Progenitor cell of endocrine pancreas (in vitro differentiated cells): ENCODE measurements around the gene EGF. TPM values are rescaled to one million over a fixed set of nuclear protein-coding genes. Genes with fewer than 3 reads are reported as not detected.
A peak's percentile ranks its signal among the peaks of the same experiment; 100 is the strongest.

ENCODE experiments used
- DNase-seq: peaks from one replicate; pipeline ENCODE4 v3.0.0; 2021; ENCODE audit warnings: low spot score; ENCODE audit not compliant: unreplicated experiment
- H3K27ac Mint-ChIP-seq: 2 replicates; pipeline ENCODE4 v1.8.0; 2021; ENCODE audit warnings: mild to moderate bottlenecking, moderate library complexity, mixed read lengths
- H3K27me3 Mint-ChIP-seq: 2 replicates; pipeline ENCODE4 v1.8.0; 2021; ENCODE audit warnings: mixed read lengths
- H3K36me3 Mint-ChIP-seq: 2 replicates; pipeline ENCODE4 v1.8.0; 2022; ENCODE audit warnings: mixed read lengths; ENCODE audit not compliant: insufficient read depth
- H3K4me1 Mint-ChIP-seq: 2 replicates; pipeline ENCODE4 v1.8.0; 2021; ENCODE audit warnings: low read depth, mixed read lengths
- H3K4me3 Mint-ChIP-seq: 2 replicates; pipeline ENCODE4 v1.8.0; 2021; ENCODE audit warnings: low read depth, mild to moderate bottlenecking, moderate library complexity, mixed read lengths
- H3K9me3 Mint-ChIP-seq: 2 replicates; pipeline ENCODE4 v1.8.0; 2021; ENCODE audit warnings: low read depth, mixed read lengths
- CTCF ChIP-seq: fragments of 200-600 bp; sonication (generic); IDR thresholded peaks from one replicate; pipeline ENCODE4 v1.5.0; 2021; ENCODE audit warnings: antibody characterized with exemption, mild to moderate bottlenecking; ENCODE audit not compliant: unreplicated experiment
- total RNA-seq: library from RNA; stranded (reverse); gene quantifications from 2 replicates; pipeline ENCODE4 v1.2.1, GENCODE V29; 2021

EGF gene
- total RNA-seq, 1 donor from 2014 or later, result 0.36 TPM

- Mint-ChIP-seq H3K4me3 (no peak overlapping the region), H3K36me3 (no peaks in the 10 kb centered on the region), H3K27ac (no peak overlapping the region), H3K4me1 (peaks cover 8% of the 10 kb centered on the region), H3K27me3 (peaks cover 2% of the 10 kb centered on the region), H3K9me3 (no peaks in the 10 kb centered on the region)
- no peak for DNase-seq
- TF ChIP-seq CTCF, result peak; percentile 85
Observed at GRCh38 chr4:109998867-109999584, 86.3 kb downstream of the EGF start.

- Mint-ChIP-seq H3K4me3 (no peak overlapping the region), H3K9me3 (no peaks in the 10 kb centered on the region), H3K27ac (no peak overlapping the region), H3K36me3 (no peaks in the 10 kb centered on the region), H3K4me1 (peaks cover 8% of the 10 kb centered on the region), H3K27me3 (peaks cover 2% of the 10 kb centered on the region)
- no peak for DNase-seq
- TF ChIP-seq CTCF, result no peak
Observed at GRCh38 chr4:109999585-109999912, 86.9 kb downstream of the EGF start.

DNA sequence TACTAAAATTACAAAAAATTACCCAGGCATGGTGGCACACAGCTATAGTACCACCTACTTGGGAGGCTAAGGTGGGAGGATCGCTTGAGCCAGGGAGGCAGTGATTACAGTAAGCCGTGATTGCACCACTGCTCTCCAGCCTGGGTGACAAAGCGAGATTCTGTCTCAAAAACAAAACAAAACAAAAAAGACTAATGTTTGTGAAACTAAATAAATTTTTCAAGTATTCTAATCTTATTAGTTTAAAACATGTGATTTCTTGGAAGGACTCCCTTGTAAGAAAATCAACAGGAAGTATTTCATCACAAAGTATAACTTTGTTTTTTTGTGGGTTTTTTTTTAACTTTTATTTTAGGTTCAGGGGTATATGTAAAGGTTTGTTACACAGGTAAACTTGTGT is 89.6 kb downstream of the EGF start:
- DNase-seq, result no peak
- Mint-ChIP-seq H3K27me3 (no peaks in the 10 kb centered on the region), H3K4me3 (no peak overlapping the region), H3K4me1 (peaks cover 16% of the 10 kb centered on the region), H3K36me3 (no peaks in the 10 kb centered on the region), H3K27ac (no peak overlapping the region), H3K9me3 (no peaks in the 10 kb centered on the region)
- no peak for TF ChIP-seq CTCF

GRCh38 chr4:110003401-110004187 is 90.9 kb downstream of the EGF start:
- Mint-ChIP-seq H3K27ac (no peak overlapping the region), H3K27me3 (no peaks in the 10 kb centered on the region), H3K4me3 (no peak overlapping the region), H3K4me1 (peaks cover 22% of the 10 kb centered on the region), H3K36me3 (no peaks in the 10 kb centered on the region), H3K9me3 (no peaks in the 10 kb centered on the region)
- no peak for TF ChIP-seq CTCF
- DNase-seq, result no peak

DNA sequence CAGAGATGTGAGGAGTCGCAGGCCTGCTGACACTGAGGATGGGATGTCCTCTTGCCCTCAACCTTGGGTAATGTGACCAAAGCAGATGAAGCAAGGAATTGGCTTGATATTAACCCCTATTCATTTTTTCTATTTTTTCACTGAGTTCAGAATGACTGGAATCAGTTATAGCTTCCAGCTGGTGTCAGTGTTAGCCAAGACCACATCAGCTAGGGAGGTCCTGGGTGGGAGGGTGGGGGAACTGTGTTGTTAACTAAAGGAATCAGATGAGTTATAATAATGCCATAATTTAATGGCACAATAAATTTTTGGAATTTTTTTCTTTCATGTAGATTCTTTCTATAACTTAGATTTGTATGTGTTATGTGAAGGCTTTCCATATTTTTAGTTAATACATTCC is 91.9 kb downstream of the EGF start:
- TF ChIP-seq CTCF, result no peak
- Mint-ChIP-seq H3K27ac (no peak overlapping the region), H3K4me3 (no peak overlapping the region), H3K36me3 (no peaks in the 10 kb centered on the region), H3K4me1 (peaks cover 18% of the 10 kb centered on the region), H3K9me3 (no peaks in the 10 kb centered on the region), H3K27me3 (no peaks in the 10 kb centered on the region)
- DNase-seq, result no peak
